Stimulated activated CD8-positive, alpha-beta memory T cell treated with anti-CD3 and anti-CD28 coated beads, Interleukin-4, amount 100 ng/mL, for 48 hours (primary cell): Measurements from ENCODE around the gene TRIM41.
A peak's percentile ranks its signal among the peaks of the same experiment; 100 is the strongest.
"Not testable (repeated sequence)": the region's sequence is repeated elsewhere in the genome, so short reads cannot be mapped to it uniquely, and the experiment has no call there.

Source experiments
- DNase-seq: peaks from one replicate; pipeline ENCODE4 v3.0.0-alpha.2; 2020

TRIM41 gene

DNA sequence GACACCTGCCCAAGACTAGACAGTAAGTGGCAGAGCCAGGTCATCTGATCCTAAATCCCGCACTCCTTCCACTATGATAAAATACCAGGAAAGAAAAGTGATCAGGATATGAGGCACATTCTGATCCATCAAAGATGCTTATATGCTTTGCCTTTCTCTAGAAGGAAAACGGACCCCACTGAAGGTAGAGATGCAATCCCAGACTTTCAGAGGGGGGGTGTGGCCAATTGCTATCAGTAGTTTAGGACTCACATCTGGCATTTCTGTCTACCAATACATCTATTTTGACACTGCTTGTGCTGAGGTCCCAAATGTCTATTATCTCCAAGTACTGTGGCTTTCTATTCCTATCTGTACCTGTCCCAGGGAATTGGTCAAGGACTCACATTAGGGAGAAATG, 36.2 kb downstream of the TRIM41 start:
- DNase-seq = no peak

DNA sequence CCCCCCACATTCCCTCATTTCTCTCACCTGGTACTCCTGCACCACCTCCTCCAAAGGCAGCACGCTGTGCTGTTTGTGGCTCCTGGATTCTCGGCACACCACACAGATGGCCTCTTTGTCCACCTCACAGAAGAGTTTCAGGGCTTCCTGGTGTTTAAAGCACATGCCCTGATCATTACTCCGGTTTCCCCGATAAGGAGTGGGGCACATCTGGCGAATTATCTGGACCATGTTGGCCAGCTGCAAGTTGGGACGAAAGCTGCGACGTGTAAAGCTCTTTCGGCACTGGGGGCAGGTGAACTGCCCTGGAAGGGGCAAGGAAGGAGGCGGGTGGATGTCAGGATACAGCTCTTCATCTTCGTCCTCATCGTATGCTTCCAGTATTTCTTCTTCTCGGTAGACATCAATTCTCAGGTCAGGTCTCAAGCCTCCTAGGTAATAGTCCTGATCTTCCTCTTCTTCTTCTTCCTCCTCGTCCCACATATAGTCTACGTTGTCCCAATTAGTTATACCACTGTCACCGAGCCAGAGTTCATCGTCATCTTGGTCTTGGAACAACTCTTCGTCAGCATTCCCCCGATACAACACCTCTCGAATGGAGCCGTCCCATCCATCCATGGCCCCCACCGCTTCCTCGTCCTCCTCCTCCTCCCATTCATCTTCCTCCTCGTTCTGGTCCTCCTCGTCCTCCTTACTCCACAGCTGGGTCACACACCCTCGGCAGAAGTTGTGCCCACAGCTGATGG, 37.1 kb downstream of the TRIM41 start:
- DNase-seq = no peak

DNA sequence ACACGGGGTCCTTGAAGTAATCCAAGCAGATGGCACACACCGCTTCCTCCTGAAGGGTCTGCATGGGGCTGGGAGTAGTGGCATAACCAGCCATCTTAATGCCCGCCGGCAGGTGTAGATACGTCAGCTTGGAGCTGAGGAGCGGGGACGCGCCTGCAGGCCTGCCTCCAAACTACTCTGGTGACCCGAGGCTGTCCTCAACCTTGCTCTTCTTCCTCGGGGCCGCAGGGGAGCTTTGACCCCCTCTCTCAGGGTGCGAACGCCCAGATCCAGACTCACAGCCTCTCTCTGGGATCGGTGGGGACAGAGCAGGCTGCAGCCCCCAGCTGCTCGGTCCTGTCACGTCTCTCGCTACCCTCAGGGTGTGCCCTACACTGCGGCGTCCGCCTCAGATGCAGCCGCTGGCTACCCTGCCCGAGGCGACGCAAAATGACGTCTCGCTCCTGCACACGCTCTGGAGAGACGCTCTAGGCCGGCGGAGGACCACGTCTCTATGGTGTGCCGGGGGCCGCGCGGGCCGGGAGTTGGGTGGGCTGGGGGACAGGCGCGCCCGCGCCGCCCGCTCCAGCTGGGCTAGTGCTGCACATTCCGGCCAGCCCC, 37.7 kb downstream of the TRIM41 start, which contains the start of gene TRIM52:
TSS of gene TRIM52 (minus strand) at position 424 of the 600 bp plus-strand sequence. CDS start at position 94, 330 bp downstream.
- peak; percentile 92 for DNase-seq

DNA sequence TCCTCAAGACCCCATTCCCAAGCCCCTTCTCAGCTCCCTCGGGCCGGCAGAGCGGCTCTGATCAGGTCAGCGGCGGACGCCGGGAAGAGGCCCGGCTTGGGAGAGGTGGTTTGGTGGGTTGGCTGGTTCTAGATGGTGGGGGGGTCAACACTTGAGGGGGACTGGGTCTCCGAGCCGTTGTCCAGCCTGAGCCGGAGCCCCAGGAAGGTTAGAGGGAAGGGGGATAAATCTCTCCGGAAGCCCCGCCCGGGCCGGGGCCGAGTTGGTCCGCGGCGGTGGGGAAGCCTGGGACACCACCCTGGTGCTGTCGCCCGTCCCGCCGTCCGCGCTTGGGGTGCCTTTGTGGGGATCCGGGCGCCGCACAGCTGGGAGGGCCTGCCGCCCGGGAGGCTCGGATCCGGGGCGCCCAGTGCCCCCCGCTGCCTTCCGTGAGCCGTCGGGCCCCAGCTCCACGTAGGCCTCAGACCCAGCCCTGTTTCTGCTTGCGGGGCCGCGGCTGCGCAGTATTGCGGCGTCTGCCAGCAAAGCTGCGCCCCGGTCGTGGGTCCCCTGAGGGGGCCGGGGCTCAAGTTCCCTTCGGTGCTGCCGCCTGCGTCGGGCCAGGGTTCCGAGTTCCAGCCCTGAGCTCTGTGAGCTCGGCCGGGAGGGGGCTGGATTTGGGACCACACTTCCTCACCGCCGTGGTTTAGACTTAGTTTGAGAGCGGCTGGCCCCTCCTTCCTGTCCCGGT, 38.4 kb downstream of the TRIM41 start:
- peak; percentile 79 for DNase-seq

DNA sequence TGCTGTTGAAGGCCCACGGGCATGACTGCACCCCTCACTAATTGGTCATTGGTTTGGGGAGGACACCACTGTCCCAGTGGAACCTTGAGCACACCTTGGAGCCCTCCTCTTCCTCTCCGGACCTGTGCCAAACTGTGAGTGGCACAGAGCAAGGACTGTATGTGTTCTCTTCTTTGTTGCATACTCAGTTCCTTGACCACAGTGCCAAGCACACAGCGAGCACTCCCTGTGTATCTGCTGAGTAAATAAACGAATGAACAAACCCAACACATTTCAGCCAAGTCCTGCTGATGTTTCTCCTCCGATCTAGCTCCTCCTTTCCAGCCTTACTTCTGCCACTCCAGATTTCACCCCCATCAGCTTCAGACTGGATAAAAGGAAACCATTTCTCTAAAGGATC, 40.6 kb downstream of the TRIM41 start:
- DNase-seq = no peak

DNA sequence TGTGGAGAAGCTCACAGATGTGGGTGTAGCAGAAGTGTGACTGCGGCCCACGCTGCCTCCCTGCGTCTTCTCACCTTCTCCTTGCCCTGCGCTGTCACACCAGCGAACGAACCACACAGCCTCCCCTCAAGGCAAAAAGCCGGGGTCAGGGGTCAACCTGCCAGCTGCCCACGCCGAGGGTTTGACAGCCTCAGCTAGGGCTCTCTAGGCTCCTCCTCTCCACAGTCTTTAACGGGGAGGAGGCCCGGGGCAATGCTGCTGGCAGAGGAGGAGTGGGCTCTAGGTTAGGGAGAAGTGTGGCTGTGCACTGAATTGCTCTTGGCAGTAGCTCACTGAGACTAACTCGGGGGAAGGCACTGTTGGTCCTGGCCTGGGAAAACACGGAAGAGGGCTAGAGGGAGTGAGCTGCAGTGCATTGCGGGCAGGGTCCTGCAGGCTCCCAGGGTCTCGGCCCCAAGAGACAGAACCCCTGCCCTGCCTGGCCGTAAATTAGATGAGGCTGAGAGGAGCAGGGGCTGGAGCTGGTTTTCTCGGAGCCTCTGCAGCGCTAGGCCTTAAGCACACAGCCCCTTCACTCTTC, 42.1 kb downstream of the TRIM41 start:
- DNase-seq = no peak

DNA sequence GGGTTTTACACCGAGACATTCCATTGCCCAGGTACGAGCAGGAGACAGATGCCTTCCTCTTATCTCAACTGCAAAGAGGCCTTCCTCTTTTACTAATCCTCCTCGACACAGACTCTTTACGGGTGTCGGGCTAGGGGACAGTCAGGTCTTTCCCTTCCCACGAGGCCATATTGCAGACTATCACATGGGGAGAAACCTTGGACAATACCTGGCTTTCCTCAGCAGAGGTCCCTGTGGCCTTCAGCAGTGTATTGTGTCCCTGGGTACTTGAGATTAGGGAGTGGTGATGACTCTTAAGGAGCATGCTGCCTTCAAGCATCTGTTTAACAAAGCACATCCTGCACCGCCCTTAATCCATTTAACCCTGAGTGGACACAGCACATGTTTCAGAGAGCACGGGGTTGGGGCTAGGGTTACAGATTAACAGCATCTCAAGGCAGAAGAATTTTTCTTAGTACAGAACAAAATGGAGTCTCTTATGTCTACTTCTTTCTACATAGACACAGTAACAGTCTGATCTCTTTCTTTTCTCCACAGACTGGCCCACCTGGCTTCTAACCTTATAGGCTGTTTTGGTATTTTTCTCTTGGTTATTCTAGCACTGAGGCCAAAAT, 44.3 kb downstream of the TRIM41 start:
- not testable (repeated sequence) for DNase-seq

DNA sequence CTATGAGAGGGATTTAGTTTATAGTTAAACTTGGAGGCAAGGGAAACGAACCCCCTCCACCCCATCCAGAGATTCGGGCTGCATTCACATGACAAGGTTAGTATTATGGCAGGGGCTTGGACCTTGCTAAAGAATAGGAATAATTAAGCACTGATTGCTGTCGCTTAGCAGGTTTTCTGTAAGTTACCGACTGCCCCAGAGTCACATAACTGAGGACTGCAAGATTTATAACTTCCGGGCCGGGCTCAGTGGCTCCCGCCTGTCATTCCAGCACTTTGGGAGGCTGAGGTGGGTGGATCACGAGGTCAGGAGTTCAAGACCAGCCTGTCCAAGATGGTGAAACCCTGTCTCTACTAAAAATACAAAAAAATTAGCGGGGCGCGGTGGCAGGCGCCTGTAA, 44.8 kb downstream of the TRIM41 start:
- not testable (repeated sequence) for DNase-seq

DNA sequence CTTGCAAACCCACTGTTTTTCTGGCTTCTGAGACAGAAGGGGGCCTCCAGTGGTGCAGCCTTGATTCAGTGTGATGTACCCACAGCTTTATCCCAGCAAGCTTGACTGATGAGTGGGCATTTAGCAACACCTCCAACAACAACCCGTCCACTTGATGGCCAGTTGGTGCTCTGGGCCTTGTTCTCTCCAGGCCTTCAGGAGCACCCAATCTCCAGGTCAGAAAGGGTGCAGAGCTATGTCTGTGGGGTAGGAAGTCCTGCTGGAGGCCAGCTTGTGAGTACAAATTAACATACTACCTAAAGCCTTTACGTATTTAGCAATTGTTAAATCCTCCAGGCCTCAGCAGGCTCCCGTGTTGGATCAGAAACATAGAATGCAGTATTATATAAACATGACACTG, 48.0 kb downstream of the TRIM41 start:
- DNase-seq = no peak

DNA sequence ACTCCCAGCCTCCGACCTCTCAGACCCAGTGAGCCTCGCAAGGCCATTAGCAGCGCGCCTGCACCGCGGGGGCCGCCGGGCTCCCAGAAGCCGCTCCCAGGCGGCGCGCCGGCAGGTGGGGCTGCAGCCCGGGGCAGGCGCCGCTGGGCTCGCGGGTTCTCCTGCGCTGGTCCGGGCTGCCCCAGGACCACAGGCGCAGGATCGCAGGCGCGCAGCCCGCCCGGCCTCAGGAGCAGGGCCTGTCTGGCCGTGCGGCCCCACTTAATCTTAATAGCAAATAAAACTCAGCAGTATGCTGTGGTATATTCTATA, 50.3 kb downstream of the TRIM41 start:
- DNase-seq = not testable (repeated sequence)

DNA sequence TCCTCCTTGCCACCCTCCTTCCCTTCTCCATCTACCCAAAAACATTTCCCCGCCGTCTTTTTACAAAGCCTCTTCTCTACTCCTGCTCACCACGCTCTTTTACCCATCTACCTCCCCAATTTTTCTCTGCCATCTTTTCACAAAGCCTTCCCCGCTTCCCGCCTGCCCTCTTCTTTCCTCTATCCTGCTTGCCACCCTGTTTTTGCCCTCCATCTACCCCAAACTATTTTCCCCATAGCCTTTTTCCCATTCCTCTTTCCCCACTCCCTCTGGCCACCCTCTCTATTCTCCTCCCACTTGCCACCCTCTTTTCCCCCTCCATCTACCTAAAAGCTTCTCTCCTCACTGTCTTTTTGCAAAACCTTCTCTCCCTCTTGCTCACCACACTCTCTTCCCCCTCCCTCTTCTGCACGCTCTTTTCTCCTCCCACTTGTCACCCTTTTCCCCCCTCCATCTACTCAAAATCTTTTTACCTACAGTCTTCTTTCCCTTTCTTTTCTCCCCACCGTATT, 57.2 kb downstream of the TRIM41 start:
- no peak for DNase-seq

DNA sequence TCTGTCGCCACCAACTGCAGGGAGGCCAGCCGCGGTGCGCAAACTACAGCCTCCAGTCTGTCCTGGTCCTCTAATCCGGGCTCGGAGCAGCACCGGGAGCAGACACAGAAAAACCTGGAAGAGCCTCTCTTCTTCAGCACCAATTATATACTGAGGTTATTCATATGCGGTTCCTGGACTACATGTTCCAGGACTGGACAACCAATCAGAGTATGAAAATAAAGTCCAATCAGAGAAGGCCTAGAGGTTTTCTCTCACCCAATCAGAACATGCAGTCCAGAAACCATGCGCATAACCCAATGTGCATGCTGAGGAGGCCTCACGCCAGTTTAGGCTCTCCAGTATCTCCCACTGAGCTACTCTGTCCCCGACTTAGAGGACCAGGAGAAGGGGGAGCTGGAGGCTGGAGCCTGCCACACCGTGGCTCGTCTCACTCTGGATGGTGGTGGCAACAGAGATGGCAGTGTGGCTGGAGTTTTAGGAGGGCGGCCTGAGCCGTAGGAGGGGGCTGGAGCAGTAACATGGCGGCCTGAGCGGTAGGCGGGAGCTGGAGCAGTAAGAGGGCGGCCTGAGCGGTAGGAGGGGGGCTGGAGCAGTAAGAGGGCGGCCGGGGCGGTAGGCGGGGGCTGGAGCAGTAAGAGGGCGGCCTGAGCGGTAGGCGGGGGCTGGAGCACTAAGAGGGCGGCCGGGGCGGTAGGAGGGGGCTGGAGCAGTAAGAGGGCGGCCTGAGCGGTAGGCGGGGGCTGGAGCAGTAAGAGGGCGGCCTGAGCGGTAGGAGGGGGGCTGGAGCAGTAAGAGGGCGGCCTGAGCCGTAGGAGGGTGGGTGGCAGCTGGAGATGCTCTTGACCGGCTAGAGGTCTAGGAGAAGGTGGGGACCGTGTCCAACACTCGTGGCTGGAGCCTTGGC, 58.2 kb downstream of the TRIM41 start:
- no peak for DNase-seq

DNA sequence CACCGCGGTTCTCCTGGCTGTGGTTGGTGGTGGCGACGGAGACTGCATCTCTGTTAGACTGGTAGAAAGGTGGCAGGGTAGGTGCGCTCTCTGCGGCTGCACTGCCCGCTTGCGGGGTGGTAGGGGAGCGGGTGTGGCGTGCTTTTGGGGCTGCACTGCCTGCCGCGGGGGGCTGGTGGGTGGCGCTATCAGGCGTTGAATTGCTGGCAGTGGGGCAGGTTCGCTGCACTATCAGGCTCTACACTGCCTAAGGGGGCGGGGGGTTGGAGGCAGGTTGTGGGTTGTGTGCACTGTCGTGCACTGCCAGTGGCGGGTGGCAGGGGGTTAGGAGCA, 58.9 kb downstream of the TRIM41 start:
- no peak for DNase-seq

DNA sequence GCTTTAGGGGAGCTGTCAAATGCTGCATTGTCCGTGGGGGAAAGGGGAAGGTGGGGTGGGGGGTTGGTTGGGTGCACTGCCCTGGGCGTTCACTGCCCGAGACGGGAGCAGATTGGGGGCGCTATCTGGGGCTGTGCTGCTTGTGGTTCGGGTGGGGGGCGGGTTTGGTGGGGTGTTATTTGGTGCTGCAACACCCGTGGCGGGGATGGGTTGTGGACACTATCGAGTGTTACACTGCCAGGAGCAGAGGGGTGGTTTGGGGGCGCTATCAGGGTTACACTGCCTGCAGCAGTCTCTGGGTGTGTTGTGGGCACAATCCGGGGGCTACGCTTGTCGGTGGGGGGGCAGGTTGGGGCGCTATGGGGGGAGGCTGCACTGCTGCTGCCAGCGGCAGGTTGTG, 59.3 kb downstream of the TRIM41 start:
- DNase-seq = not testable (repeated sequence)

DNA sequence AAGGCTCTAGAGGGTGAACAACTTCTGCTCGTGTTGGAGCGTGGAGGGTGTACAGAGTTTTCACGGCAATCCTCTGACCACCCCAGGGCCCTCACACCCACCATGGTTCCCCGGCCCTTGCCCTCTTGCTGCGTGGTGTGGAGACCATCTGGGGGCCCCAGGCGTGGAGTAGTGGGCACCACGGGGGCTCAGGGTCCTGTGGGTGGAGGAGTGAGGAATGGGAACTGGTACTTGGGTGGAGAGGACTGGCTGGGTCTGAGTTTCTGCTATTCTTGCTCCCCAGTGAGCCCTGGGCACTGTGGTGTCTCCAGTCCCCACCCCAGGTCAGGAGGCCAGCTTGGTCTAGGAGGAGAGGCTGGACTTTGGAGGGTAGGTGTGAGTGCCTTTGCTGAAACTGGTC, 59.8 kb downstream of the TRIM41 start:
- no peak for DNase-seq

DNA sequence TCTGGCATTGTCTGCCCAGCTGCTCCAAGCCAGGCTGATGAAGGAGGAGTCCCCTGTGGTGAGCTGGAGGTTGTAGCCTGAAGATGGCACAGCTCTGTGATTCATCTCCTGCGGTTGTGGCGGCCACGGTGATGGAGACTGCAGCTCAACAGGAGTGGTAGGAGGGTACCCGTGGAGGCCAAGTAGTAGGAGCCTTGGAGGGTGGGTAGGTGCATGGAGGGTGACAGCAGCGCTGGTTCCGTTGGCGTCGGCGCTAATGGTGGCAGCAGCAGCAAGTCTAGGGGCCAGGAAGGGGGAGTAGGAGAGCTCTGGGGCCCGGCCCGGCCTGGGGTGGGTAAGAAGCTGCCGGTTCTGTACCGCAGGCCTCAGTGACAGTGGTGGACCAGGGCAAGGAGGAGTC, 60.3 kb downstream of the TRIM41 start:
- DNase-seq = no peak

DNA sequence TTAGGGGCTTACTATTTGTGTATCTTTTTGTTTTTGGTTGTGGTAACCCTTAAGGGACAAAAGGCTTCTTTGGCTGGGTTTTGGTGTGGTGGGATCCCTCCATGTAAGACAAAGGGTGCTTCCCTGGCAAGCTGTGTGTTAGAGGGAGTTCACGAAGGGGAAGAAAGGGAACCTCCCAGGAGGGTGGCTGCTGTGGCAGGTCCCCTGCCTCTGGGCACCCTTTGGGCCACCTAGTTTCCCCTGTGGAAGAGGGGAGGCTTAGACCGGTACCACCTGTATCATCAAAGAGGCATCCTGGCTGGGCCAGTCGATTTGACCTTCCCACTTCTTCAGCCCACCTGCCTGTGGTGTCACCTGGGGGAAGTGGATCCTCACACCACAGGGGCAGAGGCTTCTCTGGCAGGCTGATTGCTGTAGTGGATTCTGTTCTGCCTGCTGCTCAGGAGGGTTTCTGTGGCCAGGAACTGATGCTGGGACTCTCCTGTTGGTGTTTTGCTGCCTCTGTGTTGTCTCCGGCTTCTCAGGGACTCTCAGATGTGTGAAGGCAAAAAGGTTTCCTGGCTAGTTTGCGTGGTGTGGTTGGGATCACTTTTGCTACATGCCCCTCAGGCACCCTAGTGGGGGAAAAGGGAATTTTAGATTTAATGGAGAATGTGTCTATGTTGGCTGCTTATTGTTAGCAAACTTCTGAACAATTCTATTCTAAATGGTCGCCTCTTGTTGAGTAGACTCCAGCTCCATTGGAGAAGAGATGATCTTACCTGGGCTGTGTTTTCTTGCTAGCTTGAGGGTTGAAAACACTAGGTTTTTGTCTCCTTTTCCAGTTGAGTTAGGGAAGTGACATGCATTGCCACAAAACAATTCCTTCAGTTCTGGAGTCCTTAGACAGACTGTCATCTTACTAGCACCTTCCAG, 61.0 kb downstream of the TRIM41 start:
- not testable (repeated sequence) for DNase-seq
